Lower lobe of right lung (tissue), 2 donors: ENCODE measurements around the gene MPRIP. TPM values are rescaled to one million over a fixed set of nuclear protein-coding genes. Genes with fewer than 3 reads are reported as not detected.

Experiments
- ATAC-seq, 2 donors: fragments of 200-7000 bp; cut with Tn5 transposase; one replicate each; pipeline ENCODE4 v1.9.1; 2020 to 2022; ENCODE audit warnings: mild to moderate bottlenecking in 2 of 2, moderate library complexity in 2 of 2
- DNase-seq: peaks from one replicate; pipeline ENCODE4 v3.0.0-alpha.2; 2020
- H3K27ac ChIP-seq: fragments of 200-600 bp; one replicate; pipeline ENCODE4 v1.8.0; 2022
- H3K27me3 ChIP-seq: fragments of 200-600 bp; one replicate; pipeline ENCODE4 v1.8.0; 2022; ENCODE audit warnings: low read depth
- H3K36me3 ChIP-seq: fragments of 200-600 bp; one replicate; pipeline ENCODE4 v1.8.0; 2022; ENCODE audit warnings: mild to moderate bottlenecking
- H3K4me1 ChIP-seq: fragments of 200-600 bp; one replicate; pipeline ENCODE4 v1.8.0; 2022
- H3K4me3 ChIP-seq: fragments of 200-600 bp; one replicate; pipeline ENCODE4 v1.8.0; 2022; ENCODE audit warnings: mild to moderate bottlenecking
- H3K9me3 ChIP-seq: fragments of 200-600 bp; one replicate; pipeline ENCODE4 v1.8.0; 2022
- CTCF ChIP-seq: fragments of 200-600 bp; IDR thresholded peaks from one replicate; pipeline ENCODE4 v1.8.0; 2022; ENCODE audit warnings: antibody characterized with exemption, mild to moderate bottlenecking
- intact Hi-C: fragments of 100-400 bp; cut with DNase I; formaldehyde crosslinking; loops from one replicate; pipeline ENCODE4 v1.11.0; 2022
- total RNA-seq: library from RNA; stranded (reverse); fragmentation: NEBNext Ultra II Directional; extraction: Animal tissue kit (Norgen Biotek cat#: 25700); gene quantifications from one replicate; pipeline ENCODE4 v1.2.1, GENCODE V29; 2021
- donor health status: DM: no; HTN: yes; CAD: no; lungs with severe emphysema.

Gene MPRIP
- total RNA-seq, 1 donor from 2014 or later = 232 TPM

DNA sequence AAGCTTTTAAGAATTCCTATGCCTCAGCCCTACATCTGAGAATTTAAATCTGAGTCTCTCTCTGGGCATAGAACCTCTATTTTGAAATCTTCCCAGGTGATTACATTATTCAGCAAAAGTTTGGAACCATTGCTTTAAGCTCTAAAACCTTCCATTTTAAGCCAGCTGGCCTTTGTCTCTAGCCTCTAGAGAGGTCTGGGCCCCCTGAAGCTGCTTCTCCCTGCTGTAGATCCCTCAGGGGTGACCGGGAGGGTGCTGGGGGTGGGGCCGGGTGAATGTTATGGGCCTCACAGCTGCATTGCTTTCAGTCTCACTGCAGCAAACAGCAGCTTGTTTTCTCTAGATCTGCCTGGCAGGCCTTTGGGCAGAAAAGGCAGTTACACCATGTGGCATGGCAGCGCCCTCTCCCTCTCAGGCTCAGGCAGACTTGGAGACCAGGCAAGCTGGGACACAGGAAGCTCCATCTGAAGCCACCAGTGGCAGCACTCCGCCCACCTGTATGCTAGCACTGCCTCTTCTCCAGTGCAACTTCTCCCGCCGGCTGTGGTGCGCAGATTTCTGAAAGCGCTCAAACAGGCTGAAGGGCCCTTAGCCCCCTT is 66.3 kb downstream of the MPRIP start:
- peak; percentile 65 to 72 for ATAC-seq
- H3K4me3 ChIP-seq = no peak overlapping the region
- TF ChIP-seq CTCF = no peak
- H3K4me1 ChIP-seq = peaks cover 79% of the 10 kb centered on the region
- intact Hi-C loops = no loop called here
- peak overlapping the region; percentile 73 for H3K27ac ChIP-seq
- no peaks in the 10 kb centered on the region for H3K9me3 ChIP-seq
- no peaks in the 10 kb centered on the region for H3K27me3 ChIP-seq
- peak; percentile 79 for DNase-seq
- H3K36me3 ChIP-seq = no peaks in the 10 kb centered on the region

- ATAC-seq (peak; percentile 16 to 41), DNase-seq (no peak)
- H3K9me3 ChIP-seq = no peaks in the 10 kb centered on the region
- TF ChIP-seq CTCF = peak; percentile 12
- no peaks in the 10 kb centered on the region for H3K27me3 ChIP-seq
- intact Hi-C loops = no loop called here
- no peaks in the 10 kb centered on the region for H3K36me3 ChIP-seq
- peaks cover 76% of the 10 kb centered on the region for H3K4me1 ChIP-seq
- H3K27ac ChIP-seq = peak overlapping the region; percentile 73
- H3K4me3 ChIP-seq = no peak overlapping the region
These were observed 67.0 kb downstream of the MPRIP start for GRCh38 chr17:17109256-17109655.

GRCh38 chr17:17109907-17110306 is 67.7 kb downstream of the MPRIP start:
- no peaks in the 10 kb centered on the region for H3K36me3 ChIP-seq
- H3K27ac ChIP-seq = peak overlapping the region; percentile 73
- peak; percentile 78 to 81 for ATAC-seq
- no peak overlapping the region for H3K4me3 ChIP-seq
- TF ChIP-seq CTCF = no peak
- intact Hi-C loops = no loop called here
- peak; percentile 88 for DNase-seq
- H3K27me3 ChIP-seq = no peaks in the 10 kb centered on the region
- H3K4me1 ChIP-seq = peaks cover 77% of the 10 kb centered on the region
- H3K9me3 ChIP-seq = no peaks in the 10 kb centered on the region

DNA sequence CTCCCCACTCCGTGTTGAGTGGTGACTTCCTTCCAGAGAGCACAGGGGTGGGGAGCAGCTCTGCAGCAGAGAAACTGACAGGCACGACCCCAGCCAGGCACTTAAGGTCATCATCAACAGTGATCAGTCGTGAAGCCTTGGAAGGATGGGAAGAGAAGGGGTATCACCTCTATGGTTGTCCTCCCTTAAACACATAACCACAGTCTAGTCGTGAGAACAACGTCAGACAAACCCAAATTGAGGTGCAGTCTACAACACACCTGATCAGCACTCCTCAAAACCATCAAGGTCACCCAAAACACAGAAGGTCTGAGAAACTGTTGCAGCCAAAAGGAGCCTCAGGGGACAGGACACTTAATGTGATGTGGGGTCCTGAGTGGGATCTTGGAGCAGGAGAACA is 68.3 kb downstream of the MPRIP start:
- Histone ChIP-seq H3K27ac (peak overlapping the region; percentile 73), H3K36me3 (no peaks in the 10 kb centered on the region), H3K4me3 (no peak overlapping the region), H3K4me1 (peaks cover 82% of the 10 kb centered on the region), H3K9me3 (no peaks in the 10 kb centered on the region), H3K27me3 (no peaks in the 10 kb centered on the region)
- no peak for TF ChIP-seq CTCF
- no peak for DNase-seq
- no peak for ATAC-seq
- intact Hi-C loops = no loop called here

DNA sequence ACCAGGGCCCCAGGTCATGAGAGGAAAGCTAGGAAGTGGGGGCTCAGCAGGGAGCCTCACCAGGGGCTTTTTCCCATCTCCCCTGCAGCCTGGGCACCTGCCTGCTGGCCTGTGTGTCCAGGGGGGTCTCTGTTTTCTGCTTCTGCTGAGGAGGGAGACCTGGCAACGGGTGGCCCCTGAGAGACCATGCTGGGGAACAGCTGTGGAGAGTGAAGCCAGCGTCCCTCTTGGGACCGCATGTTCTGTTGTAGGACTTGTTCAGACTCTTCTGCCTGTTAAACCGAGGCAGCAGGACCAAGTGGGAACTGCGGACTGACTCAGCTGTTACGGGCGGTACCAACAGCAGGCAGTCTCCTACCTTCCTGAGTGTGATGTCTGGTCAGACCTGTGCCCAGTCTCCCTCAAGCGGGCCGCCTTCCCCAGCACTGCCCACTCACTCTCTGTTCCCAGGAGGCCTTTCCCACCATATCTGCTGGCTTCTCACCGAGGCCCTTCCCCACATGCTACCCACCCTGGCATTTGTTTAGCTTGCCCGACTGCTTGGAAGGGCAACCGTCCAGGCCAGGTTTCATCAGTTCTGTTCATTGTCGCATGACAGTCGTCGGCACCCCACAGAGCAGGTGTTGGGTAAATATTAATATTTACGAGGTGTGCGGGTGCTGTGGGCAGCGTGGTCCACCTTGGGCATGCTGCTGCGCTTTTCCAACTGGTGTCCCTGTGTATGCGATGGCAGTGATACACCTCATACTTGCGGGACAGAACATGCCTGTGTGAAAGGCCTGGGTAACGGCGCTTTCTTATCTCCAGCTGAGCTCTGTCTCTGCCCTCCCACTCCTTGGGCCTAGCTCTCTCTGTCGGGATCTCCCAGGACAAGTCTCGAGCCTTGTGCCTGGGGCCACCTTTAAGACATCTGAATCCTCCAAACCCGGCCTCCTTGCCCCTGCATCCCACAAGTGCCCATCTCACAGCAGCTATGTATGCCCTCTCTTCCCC is 69.4 kb downstream of the MPRIP start:
- H3K4me3 ChIP-seq = no peak overlapping the region
- no peak for TF ChIP-seq CTCF
- no peaks in the 10 kb centered on the region for H3K27me3 ChIP-seq
- no peaks in the 10 kb centered on the region for H3K9me3 ChIP-seq
- DNase-seq = no peak
- H3K27ac ChIP-seq = peak overlapping the region; percentile 56
- no peaks in the 10 kb centered on the region for H3K36me3 ChIP-seq
- intact Hi-C loops = no loop called here
- peaks cover 86% of the 10 kb centered on the region for H3K4me1 ChIP-seq
- ATAC-seq = no peak
